Effector CD8-positive, alpha-beta T cell (primary cell): ENCODE measurements around the gene RFX3.
"Not testable (repeated sequence)": the region's sequence is repeated elsewhere in the genome, so short reads cannot be mapped to it uniquely, and the experiment has no call there.

Experiments used
- DNase-seq: peaks from one replicate; lab custom pipeline; 2025; lab: John Stamatoyannopoulos, UW

The RFX3 gene

GRCh38 chr9:3359048-3359692 is 166.6 kb downstream of the RFX3 start:
- DNase-seq: no peak

GRCh38 chr9:3348169-3348568 is 177.6 kb downstream of the RFX3 start:
- no peak for DNase-seq

GRCh38 chr9:3346549-3346948 is 179.3 kb downstream of the RFX3 start:
- no peak for DNase-seq

- DNase-seq: no peak
Observed at GRCh38 chr9:3343671-3344070, 182.1 kb downstream of the RFX3 start.

- DNase-seq: no peak
Observed at GRCh38 chr9:3342159-3342777, 183.5 kb downstream of the RFX3 start.

GRCh38 chr9:3337515-3338225 is 188.1 kb downstream of the RFX3 start:
- no peak for DNase-seq

GRCh38 chr9:3336951-3337350 is 188.8 kb downstream of the RFX3 start:
- DNase-seq: no peak

GRCh38 chr9:3332802-3333201 is 193.0 kb downstream of the RFX3 start:
- no peak for DNase-seq

- no peak for DNase-seq
Observed at GRCh38 chr9:3331801-3332200, 194.0 kb downstream of the RFX3 start.

GRCh38 chr9:3330792-3331420 is 194.9 kb downstream of the RFX3 start:
- no peak for DNase-seq

GRCh38 chr9:3329361-3329760 is 196.4 kb downstream of the RFX3 start:
- no peak for DNase-seq

GRCh38 chr9:3323714-3324113 is 202.1 kb downstream of the RFX3 start:
- DNase-seq: no peak

- no peak for DNase-seq
Observed at GRCh38 chr9:3321186-3321585, 204.6 kb downstream of the RFX3 start.

- DNase-seq: not testable (repeated sequence)
Observed at GRCh38 chr9:3312595-3312994, 213.2 kb downstream of the RFX3 start.

- no peak for DNase-seq
Observed at GRCh38 chr9:3308609-3309008, 217.2 kb downstream of the RFX3 start.

GRCh38 chr9:3304388-3304787 is 221.4 kb downstream of the RFX3 start:
- not testable (repeated sequence) for DNase-seq

- DNase-seq: no peak
Observed at GRCh38 chr9:3299872-3300271, 225.9 kb downstream of the RFX3 start.

GRCh38 chr9:3296536-3296935 is 229.3 kb downstream of the RFX3 start:
- no peak for DNase-seq

GRCh38 chr9:3292311-3292710 is 233.5 kb downstream of the RFX3 start:
- no peak for DNase-seq

- no peak for DNase-seq
Observed at GRCh38 chr9:3290231-3290840, 235.5 kb downstream of the RFX3 start.

GRCh38 chr9:3288686-3289085 is 237.1 kb downstream of the RFX3 start:
- no peak for DNase-seq
